Measurements from ENCODE around the gene PRKAR1B. TPM values are rescaled to one million over a fixed set of nuclear protein-coding genes. Genes with fewer than 3 reads are reported as not detected.
"Not testable (repeated sequence)": the region's sequence is repeated elsewhere in the genome, so short reads cannot be mapped to it uniquely, and the experiment has no call there.

PRKAR1B gene
- total RNA-seq, 1 experiment from 2014 or later: 6.9 TPM

GRCh38 chr7:652881-653280 is 74.2 kb downstream of the PRKAR1B start:
- no peaks in the 10 kb centered on the region for H3K36me3 ChIP-seq
- peaks cover 5% of the 10 kb centered on the region; the same call in 1 of the 2 replicates for H3K4me1 ChIP-seq
- H3K27me3 ChIP-seq: no peaks in the 10 kb centered on the region
- no peak overlapping the region for H3K4me3 ChIP-seq
- no peak overlapping the region for H3K27ac ChIP-seq
- 0 out of 2 replicates have a peak, but pooled peaks cover 3% of the 10 kb centered on the region for H3K9me3 ChIP-seq (replicated peaks)
- DNase-seq: no peak

- not testable (repeated sequence) for H3K27ac ChIP-seq; H3K9me3 ChIP-seq (replicated peaks); H3K4me1 ChIP-seq; H3K27me3 ChIP-seq; H3K36me3 ChIP-seq; DNase-seq; H3K4me3 ChIP-seq
These were observed 74.9 kb downstream of the PRKAR1B start for GRCh38 chr7:652167-652566.

- H3K4me1 ChIP-seq: no peaks in the 10 kb centered on the region
- H3K36me3 ChIP-seq: no peaks in the 10 kb centered on the region
- 0 out of 2 replicates have a peak, but pooled peaks cover 3% of the 10 kb centered on the region for H3K9me3 ChIP-seq (replicated peaks)
- no peak overlapping the region for H3K4me3 ChIP-seq
- no peak overlapping the region for H3K27ac ChIP-seq
- no peak for DNase-seq
- H3K27me3 ChIP-seq: no peaks in the 10 kb centered on the region
These were observed 75.9 kb downstream of the PRKAR1B start for GRCh38 chr7:651032-651728.

- DNase-seq: no peak
These were observed 76.6 kb downstream of the PRKAR1B start for GRCh38 chr7:650339-651031.

GRCh38 chr7:646951-647350 is 80.1 kb downstream of the PRKAR1B start:
- H3K27me3 ChIP-seq: no peaks in the 10 kb centered on the region
- DNase-seq: no peak
- no peaks in the 10 kb centered on the region for H3K36me3 ChIP-seq
- no peak overlapping the region for H3K27ac ChIP-seq
- no peaks in the 10 kb centered on the region for H3K4me1 ChIP-seq
- H3K9me3 ChIP-seq (replicated peaks): no peaks in the 10 kb centered on the region
- H3K4me3 ChIP-seq: no peak overlapping the region

More at GRCh38 chr7:650339-651031, 76.6 kb downstream of the PRKAR1B start:
- Histone ChIP-seq H3K4me3 (no peak overlapping the region), H3K27me3 (no peaks in the 10 kb centered on the region), H3K36me3 (no peaks in the 10 kb centered on the region), H3K27ac (no peak overlapping the region), H3K9me3 (replicated peaks) (0 out of 2 replicates have a peak, but pooled peaks cover 3% of the 10 kb centered on the region), H3K4me1 (no peaks in the 10 kb centered on the region)

GRCh38 chr7:646487-646886 is 80.6 kb downstream of the PRKAR1B start:
- no peak for DNase-seq
- H3K27me3 ChIP-seq: no peaks in the 10 kb centered on the region
- no peaks in the 10 kb centered on the region for H3K9me3 ChIP-seq (replicated peaks)
- no peaks in the 10 kb centered on the region for H3K36me3 ChIP-seq
- no peak overlapping the region for H3K4me3 ChIP-seq
- H3K27ac ChIP-seq: no peak overlapping the region
- no peaks in the 10 kb centered on the region for H3K4me1 ChIP-seq

- Histone ChIP-seq H3K4me1 (no peaks in the 10 kb centered on the region), H3K36me3 (no peaks in the 10 kb centered on the region), H3K9me3 (replicated peaks) (no peaks in the 10 kb centered on the region), H3K27me3 (no peaks in the 10 kb centered on the region), H3K4me3 (no peak overlapping the region), H3K27ac (no peak overlapping the region)
- no peak for DNase-seq
These were observed 81.5 kb downstream of the PRKAR1B start for GRCh38 chr7:645606-646005.

- no peak overlapping the region for H3K4me3 ChIP-seq
- H3K27me3 ChIP-seq: no peaks in the 10 kb centered on the region
- H3K27ac ChIP-seq: no peak overlapping the region
- H3K36me3 ChIP-seq: no peaks in the 10 kb centered on the region
- no peak for DNase-seq
- no peaks in the 10 kb centered on the region for H3K9me3 ChIP-seq (replicated peaks)
- no peaks in the 10 kb centered on the region for H3K4me1 ChIP-seq
These were observed 82.4 kb downstream of the PRKAR1B start for GRCh38 chr7:644381-645305.

- H3K4me3 ChIP-seq: no peak overlapping the region
These were observed 85.1 kb downstream of the PRKAR1B start for GRCh38 chr7:641966-642365.

GRCh38 chr7:641269-641671 is 85.8 kb downstream of the PRKAR1B start:
- Histone ChIP-seq H3K9me3 (replicated peaks) (no peaks in the 10 kb centered on the region), H3K36me3 (no peaks in the 10 kb centered on the region), H3K27me3 (no peaks in the 10 kb centered on the region), H3K4me3 (peak overlapping the region; percentile 39), H3K4me1 (no peaks in the 10 kb centered on the region), H3K27ac (no peak overlapping the region)
- peak; percentile 50 to 87 for DNase-seq

More at GRCh38 chr7:641966-642365, 85.1 kb downstream of the PRKAR1B start:
- H3K4me1 ChIP-seq: no peaks in the 10 kb centered on the region
- H3K9me3 ChIP-seq (replicated peaks): no peaks in the 10 kb centered on the region
- H3K36me3 ChIP-seq: no peaks in the 10 kb centered on the region
- H3K27ac ChIP-seq: no peak overlapping the region
- H3K27me3 ChIP-seq: no peaks in the 10 kb centered on the region
- DNase-seq: no peak

- no peaks in the 10 kb centered on the region for H3K4me1 ChIP-seq
- H3K36me3 ChIP-seq: no peaks in the 10 kb centered on the region
- H3K9me3 ChIP-seq (replicated peaks): no peaks in the 10 kb centered on the region
- no peak overlapping the region for H3K27ac ChIP-seq
- H3K4me3 ChIP-seq: no peak overlapping the region
- no peaks in the 10 kb centered on the region for H3K27me3 ChIP-seq
- no peak for DNase-seq
These were observed 88.6 kb downstream of the PRKAR1B start for GRCh38 chr7:638256-639011.

- no peak for DNase-seq
- no peaks in the 10 kb centered on the region; the same call in 1 of the 2 replicates for H3K4me1 ChIP-seq
- H3K27me3 ChIP-seq: no peaks in the 10 kb centered on the region
- H3K36me3 ChIP-seq: no peaks in the 10 kb centered on the region
- H3K9me3 ChIP-seq (replicated peaks): no peaks in the 10 kb centered on the region
- H3K4me3 ChIP-seq: no peak overlapping the region
- no peak overlapping the region for H3K27ac ChIP-seq
These were observed 89.3 kb downstream of the PRKAR1B start for GRCh38 chr7:637826-638225.

- Histone ChIP-seq H3K27ac (no peak overlapping the region), H3K4me3 (no peak overlapping the region), H3K4me1 (no peaks in the 10 kb centered on the region; the same call in 1 of the 2 replicates), H3K27me3 (peaks cover 3% of the 10 kb centered on the region; the same call in 1 of the 2 replicates), H3K36me3 (no peaks in the 10 kb centered on the region), H3K9me3 (replicated peaks) (no peaks in the 10 kb centered on the region)
- peak; percentile 29 to 42 for DNase-seq
These were observed 90.7 kb downstream of the PRKAR1B start for GRCh38 chr7:636396-636795.

- not testable (repeated sequence) for H3K9me3 ChIP-seq (replicated peaks); H3K27me3 ChIP-seq; H3K4me1 ChIP-seq; DNase-seq; H3K36me3 ChIP-seq; H3K4me3 ChIP-seq; H3K27ac ChIP-seq
These were observed 91.2 kb downstream of the PRKAR1B start for GRCh38 chr7:635687-636382.

All from SJCRH30 (cell line).